ENCODE data around the gene PIM2. TPM values are rescaled to one million over a fixed set of nuclear protein-coding genes. Genes with fewer than 3 reads are reported as not detected.

The PIM2 gene
- polyA plus RNA-seq, 4 donors: 2.9 to 35.1 (median 9.8) TPM

Other genes with a start within 250 kb of the PIM2 start
- gene WAS, start 235.2 kb downstream of the PIM2 start, polyA plus RNA-seq: 1 to 10 TPM; 1.1 to 6.2 (median 4.8) TPM
- gene SUV39H1, start 222.3 kb downstream of the PIM2 start, polyA plus RNA-seq: 1 to 10 TPM; 2.2 to 8.5 (median 4.3) TPM
- gene GLOD5, start 157.3 kb downstream of the PIM2 start, polyA plus RNA-seq: 10 to 100 TPM in 3 of 4 donors, 1 to 10 TPM in 1; 4.4 to 56.1 (median 22.1) TPM
- gene GATA1, start 132.4 kb downstream of the PIM2 start, polyA plus RNA-seq: under 1 TPM in 2 of 4 donors, not detected in 2; 0.09 to 0.32 TPM
- 100 to 1,000 TPM in 2 of 4 donors, 10 to 100 TPM in 2; 51.5 to 110 (median 102) TPM for gene HDAC6, start 117.0 kb downstream of the PIM2 start, polyA plus RNA-seq
- under 1 TPM in 2 of 4 donors, not detected in 2; 0.07 to 0.09 TPM for gene ERAS, start 92.5 kb downstream of the PIM2 start, polyA plus RNA-seq
- gene PCSK1N, start 83.4 kb downstream of the PIM2 start, polyA plus RNA-seq: 10 to 100 TPM in 2 of 4 donors, 1 to 10 TPM in 1, under 1 TPM in 1; 0.67 to 97.5 (median 13.5) TPM
- gene TIMM17B, start 21.3 kb downstream of the PIM2 start, polyA plus RNA-seq: 10 to 100 TPM; 43.3 to 72.5 (median 66.1) TPM
- 100 to 1,000 TPM in 2 of 4 donors, 10 to 100 TPM in 2; 77.8 to 186 (median 109) TPM for gene PQBP1, start 21.1 kb downstream of the PIM2 start, polyA plus RNA-seq
- 10 to 100 TPM in 2 of 4 donors, 1 to 10 TPM in 2; 8.1 to 31.5 (median 19.1) TPM for gene SLC35A2, start 7.4 kb downstream of the PIM2 start, polyA plus RNA-seq
- gene OTUD5, start 38.6 kb upstream of the PIM2 start, polyA plus RNA-seq: 10 to 100 TPM; 28.3 to 57.5 (median 42.3) TPM
- gene KCND1, start 52.8 kb upstream of the PIM2 start, polyA plus RNA-seq: 1 to 10 TPM in 2 of 4 donors, under 1 TPM in 2; 0.27 to 1.7 (median 0.78) TPM
- 10 to 100 TPM; 18.1 to 43.1 (median 26.5) TPM for gene GRIPAP1, start 83.2 kb upstream of the PIM2 start, polyA plus RNA-seq
- gene TFE3, start 124.3 kb upstream of the PIM2 start, polyA plus RNA-seq: 10 to 100 TPM; 23.3 to 27.4 (median 23.6) TPM
- 10 to 100 TPM in 3 of 4 donors, 1 to 10 TPM in 1; 5.7 to 26.8 (median 14.4) TPM for gene CCDC120, start 140.0 kb upstream of the PIM2 start, polyA plus RNA-seq
- 10 to 100 TPM in 1 of 4 donors, 1 to 10 TPM in 3; 1.3 to 12.8 (median 5.6) TPM for gene PRAF2, start 155.0 kb upstream of the PIM2 start, polyA plus RNA-seq
- 100 to 1,000 TPM in 1 of 4 donors, 10 to 100 TPM in 3; 47.3 to 122 (median 73.1) TPM for gene WDR45, start 160.9 kb upstream of the PIM2 start, polyA plus RNA-seq
- gene GPKOW, start 204.7 kb upstream of the PIM2 start, polyA plus RNA-seq: 10 to 100 TPM; 17.6 to 22.2 (median 19.6) TPM
- 1 to 10 TPM; 3.1 to 10.0 (median 6.4) TPM for gene MAGIX, start 243.7 kb upstream of the PIM2 start, polyA plus RNA-seq

All from small intestine (tissue), 4 donors.